GM12878 (cell line): ENCODE data around the gene SECTM1. TPM values are rescaled to one million over a fixed set of nuclear protein-coding genes. Genes with fewer than 3 reads are reported as not detected.

ENCODE experiments used
- BHLHE40 ChIP-seq, 2 experiments: fragments of 450-650 bp in 1 of 2; IDR thresholded peaks; 2 replicates each; pipeline ENCODE4 v1.6.1; 2011 to 2017; ENCODE audit warnings: low read depth in 2 of 2, borderline replicate concordance in 1 of 2, improper control_type of control experiment in 1 of 2, low read length in 1 of 2, mild to moderate bottlenecking in 1 of 2
- CHD4 ChIP-seq: fragments of 200-600 bp; sonication (generic); IDR thresholded peaks from 2 replicates; pipeline ENCODE4 v1.6.1; 2016; ENCODE audit warnings: mild to moderate bottlenecking
- CREM ChIP-seq: IDR thresholded peaks from 2 replicates; pipeline ENCODE4 v1.6.1; 2014; ENCODE audit warnings: antibody characterized with exemption, low read depth
- ESRRA ChIP-seq: IDR thresholded peaks from 2 replicates; pipeline ENCODE4 v1.6.1; 2012; ENCODE audit warnings: mild to moderate bottlenecking, low read length, improper control_type of control experiment
- FOS ChIP-seq: IDR thresholded peaks from 3 replicates; pipeline ENCODE4 v1.6.1; 2011; ENCODE audit warnings: borderline replicate concordance; ENCODE audit not compliant: insufficient read length; ENCODE audit errors: extremely low read depth
- IRF4 ChIP-seq: IDR thresholded peaks from 2 replicates; pipeline ENCODE4 v1.6.1; 2011; ENCODE audit warnings: low read depth, low read length
- MTA3 ChIP-seq: IDR thresholded peaks from 2 replicates; pipeline ENCODE4 v1.6.1; 2012; ENCODE audit warnings: low read length, inconsistent platforms, borderline replicate concordance
- MYB ChIP-seq: fragments of 150-350 bp; IDR thresholded peaks from 2 replicates; pipeline ENCODE4 v1.6.1; 2014; ENCODE audit warnings: mild to moderate bottlenecking, low read depth, low read length, borderline replicate concordance
- TAF1 ChIP-seq: IDR thresholded peaks from 2 replicates; pipeline ENCODE4 v1.6.1; 2011; ENCODE audit warnings: mild to moderate bottlenecking, low read depth, low read length, borderline replicate concordance
- WRNIP1 ChIP-seq: IDR thresholded peaks from 2 replicates; pipeline ENCODE4 v1.6.1; 2011; ENCODE audit warnings: low read depth, low read length, improper control_type of control experiment, borderline replicate concordance
- ZNF217 ChIP-seq: fragments of 450-650 bp; IDR thresholded peaks from 2 replicates; pipeline ENCODE4 v1.6.1; 2017; ENCODE audit warnings: antibody characterized with exemption, mild to moderate bottlenecking
- polyA plus RNA-seq, 11 experiments: library from polyadenylated mRNA; depleted of rRNA in 4 of 11; unstranded in 6 of 11; stranded (reverse) in 5 of 11; fragments of >200 nt; fragmentation: Nextera tagmentation in 4 of 11; fragmentation: Illumina TruSeq in 1 of 11; extraction: Ambion mirVana in 4 of 11; extraction: Trizol in 1 of 11; gene quantifications; 1 replicate in 1 of 11; 2 replicates in 10 of 11; pipeline versions ENCODE4 v1.2.1 to v1.2.3, GENCODE V29; 2011 to 2016; ENCODE audit warnings: inconsistent platforms in 2 of 11, missing spikeins in 2 of 11, low read depth in 1 of 11
- total RNA-seq, 4 experiments: library from RNA; depleted of rRNA in 3 of 4; stranded (reverse); fragments of >200 nt in 3 of 4; fragmentation: Illumina TruSeq in 1 of 4; extraction: Trizol in 1 of 4; gene quantifications; 2 replicates each; pipeline versions ENCODE4 v1.2.1 to v1.2.3, GENCODE V29; 2013 to 2021
- TF ChIP-seq, protein P1 (sequence below): IDR thresholded peaks from 2 replicates; pipeline ENCODE4 v1.6.1; 2011; ENCODE audit warnings: borderline replicate concordance, low read depth, mild to moderate bottlenecking, moderate library complexity, mixed read lengths, low read length; ENCODE audit not compliant: insufficient read depth; ENCODE audit errors: extremely low read length

Gene SECTM1
- total and polyA plus RNA-seq, 10 of the 15 experiments (the other 5 are each of a cell fraction or from before 2014, with no cell fraction given): 0.10 to 0.13 (median 0.12) TPM; not detected in 7

GRCh38 chr17:82273327-82274133, 60.0 kb downstream of the SECTM1 start, which contains the start of gene CSNK1D (continued):
- TF ChIP-seq TAF1: peak; percentile 86
- TF ChIP-seq FOS: no peak
- no peak for TF ChIP-seq CHD4
- TF ChIP-seq ESRRA: no peak
- TF ChIP-seq BHLHE40 (IDR thresholded peaks at IDR 0.05; ENCODE audit: borderline replicate concordance in 1 of 2, low read depth in 2 of 2, low read length in 1 of 2): peak in 1 of 2 experiments; percentile 67; a peak in 1 of 4 replicates
- no peak for TF ChIP-seq MTA3
- TF ChIP-seq CREM: peak; percentile 93
- TF ChIP-seq, protein P1, sequence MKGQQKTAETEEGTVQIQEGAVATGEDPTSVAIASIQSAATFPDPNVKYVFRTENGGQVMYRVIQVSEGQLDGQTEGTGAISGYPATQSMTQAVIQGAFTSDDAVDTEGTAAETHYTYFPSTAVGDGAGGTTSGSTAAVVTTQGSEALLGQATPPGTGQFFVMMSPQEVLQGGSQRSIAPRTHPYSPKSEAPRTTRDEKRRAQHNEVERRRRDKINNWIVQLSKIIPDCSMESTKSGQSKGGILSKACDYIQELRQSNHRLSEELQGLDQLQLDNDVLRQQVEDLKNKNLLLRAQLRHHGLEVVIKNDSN: no peak
- TF ChIP-seq WRNIP1: no peak
- no peak for TF ChIP-seq MYB
- TF ChIP-seq ZNF217: no peak
- TF ChIP-seq IRF4: no peak
